A549 (cell line): ENCODE measurements around the gene SORBS1. TPM values are rescaled to one million over a fixed set of nuclear protein-coding genes. Genes with fewer than 3 reads are reported as not detected.

Experiments
- ATAC-seq, 2 experiments: fragments of 200-7000 bp in 1 of 2; fragments of >200 bp in 1 of 2; cut with Nextera tagmentation in 1 of 2; cut with Tn5 transposase in 1 of 2; 3 replicates each; pipeline versions ENCODE4 v1.8.0 to v1.9.1; 2018 to 2020; ENCODE audit warnings: mild to moderate bottlenecking in 1 of 2, moderate library complexity in 1 of 2
- CTCF ChIA-PET: fragments of 300-600 bp; sonication (Branson Sonifier 250); formaldehyde crosslinking; extraction: SDS; loops from one replicate; lab custom pipeline; 2021; ENCODE audit warnings: antibody characterized with exemption, inconsistent platforms; lab: Yijun Ruan, JAX
- POLR2A ChIA-PET: fragments of 350-600 bp; formaldehyde crosslinking; extraction: SDS; loops from one replicate; lab custom pipeline; 2021; ENCODE audit warnings: antibody characterized with exemption, inconsistent platforms; lab: Yijun Ruan, JAX
- DNase-seq, 2 experiments: peaks; one replicate each; pipeline versions ENCODE4 v3.0.0 to v3.0.0-alpha.2; 2011 to 2016; ENCODE audit warnings: low read depth in 1 of 2, low spot score in 1 of 2
- FAIRE-seq: peaks from 2 replicates; lab custom pipeline; 2011; peaks lifted over from hg19 to GRCh38; lab: Jason Lieb, UNC
- H3K27ac ChIP-seq, 2 experiments: fragments of >200 bp; sonication (Bioruptor Twin); formaldehyde crosslinking; 3 replicates each; pipeline ENCODE4 v1.5.1; 2016 to 2017
- H3K4me1 ChIP-seq: fragments of >200 bp; sonication (Bioruptor Twin); formaldehyde crosslinking; 3 replicates; pipeline ENCODE4 v1.6.1; 2016
- H3K4me2 ChIP-seq: fragments of >200 bp; sonication (Bioruptor Twin); formaldehyde crosslinking; 3 replicates; pipeline ENCODE4 v1.6.1; 2016
- H3K4me3 ChIP-seq: fragments of >200 bp; sonication (Bioruptor Twin); formaldehyde crosslinking; 3 replicates; pipeline ENCODE4 v1.5.1; 2016
- H3K9me3 ChIP-seq: fragments of >200 bp; sonication (Bioruptor Twin); formaldehyde crosslinking; 3 replicates; pipeline ENCODE4 v1.6.1; 2016
- BHLHE40 ChIP-seq: IDR thresholded peaks from 2 replicates; pipeline ENCODE4 v1.6.1; 2012; ENCODE audit warnings: low read depth, low read length, inconsistent platforms
- CEBPB ChIP-seq, 2 experiments: fragments of >200 bp in 1 of 2; sonication (Bioruptor Twin) in 1 of 2; formaldehyde crosslinking in 1 of 2; IDR thresholded peaks; 2 replicates each; pipeline ENCODE4 v1.6.1; 2012 to 2016
- CHD4 ChIP-seq: fragments of 200-600 bp; sonication (generic); IDR thresholded peaks from 2 replicates; pipeline ENCODE4 v1.6.1; 2016; ENCODE audit warnings: antibody characterized with exemption, mild to moderate bottlenecking, borderline replicate concordance
- FOSB ChIP-seq: fragments of 250-450 bp; sonication (Bioruptor Pico); IDR thresholded peaks from 2 replicates; pipeline ENCODE4 v1.5.0; 2020; ENCODE audit warnings: mild to moderate bottlenecking, moderate library complexity
- GATA3 ChIP-seq: IDR thresholded peaks from 2 replicates; pipeline ENCODE4 v1.6.1; 2012; ENCODE audit warnings: borderline replicate concordance
- HDAC2 ChIP-seq: fragments of 200-600 bp; sonication (generic); IDR thresholded peaks from 2 replicates; pipeline ENCODE4 v1.6.1; 2016
- HOXA7 ChIP-seq: fragments of 250-450 bp; sonication (Bioruptor Pico); IDR thresholded peaks from 2 replicates; pipeline ENCODE4 v1.5.0; 2020; ENCODE audit warnings: mild to moderate bottlenecking, moderate library complexity
- HOXB13 ChIP-seq: fragments of 250-450 bp; sonication (Bioruptor Pico); IDR thresholded peaks from 2 replicates; pipeline ENCODE4 v1.5.0; 2020; ENCODE audit warnings: low read depth, mild to moderate bottlenecking, moderate library complexity
- HOXB5 ChIP-seq: fragments of 250-450 bp; sonication (Bioruptor Pico); IDR thresholded peaks from 2 replicates; pipeline ENCODE4 v1.5.0; 2020; ENCODE audit warnings: mild to moderate bottlenecking, moderate library complexity
- JUN ChIP-seq, 2 experiments: fragments of >200 bp; sonication (Bioruptor Twin); formaldehyde crosslinking; IDR thresholded peaks; 2 replicates in 1 of 2; 3 replicates in 1 of 2; pipeline ENCODE4 v1.6.1; 2016 to 2017
- MAFK ChIP-seq: fragments of 450-650 bp; IDR thresholded peaks from 2 replicates; pipeline ENCODE4 v1.6.1; 2014; ENCODE audit not compliant: partially characterized antibody
- MAZ ChIP-seq: fragments of 150-350 bp; IDR thresholded peaks from 2 replicates; pipeline ENCODE4 v1.6.1; 2014; ENCODE audit warnings: antibody characterized with exemption, low read depth, low read length, borderline replicate concordance
- NFE2L2 ChIP-seq: fragments of 150-350 bp; conservative IDR thresholded peaks from 2 replicates; pipeline ENCODE4 v1.6.1; 2014; ENCODE audit warnings: low read length
- NPAS2 ChIP-seq: fragments of 250-450 bp; sonication (Bioruptor Pico); IDR thresholded peaks from 2 replicates; pipeline ENCODE4 v1.8.0; 2022; ENCODE audit warnings: mild to moderate bottlenecking, moderate library complexity, borderline replicate concordance
- POLR2AphosphoS2 ChIP-seq: conservative IDR thresholded peaks from 2 replicates; pipeline ENCODE4 v1.6.1; 2012; ENCODE audit warnings: low read length, improper control_type of control experiment, inconsistent platforms
- RCOR1 ChIP-seq: fragments of 150-350 bp; IDR thresholded peaks from 2 replicates; pipeline ENCODE4 v1.6.1; 2014; ENCODE audit warnings: antibody characterized with exemption, low read length, low read depth
- RFX5 ChIP-seq: fragments of 450-650 bp; IDR thresholded peaks from 2 replicates; pipeline ENCODE4 v1.7.1; 2014; ENCODE audit warnings: antibody characterized with exemption, mild to moderate bottlenecking, moderate library complexity
- RNF2 ChIP-seq: fragments of 200-600 bp; sonication (generic); IDR thresholded peaks from 2 replicates; pipeline ENCODE4 v1.6.1; 2016; ENCODE audit warnings: low read depth, mild to moderate bottlenecking, antibody characterized with exemption, moderate library complexity, borderline replicate concordance
- ZFP36 ChIP-seq: fragments of 450-650 bp; IDR thresholded peaks from 2 replicates; pipeline ENCODE4 v1.6.1; 2014; ENCODE audit warnings: borderline replicate concordance; ENCODE audit not compliant: partially characterized antibody
- ZNF302 ChIP-seq: fragments of 250-450 bp; sonication (Bioruptor Pico); IDR thresholded peaks from 2 replicates; pipeline ENCODE4 v1.9.0; 2021; ENCODE audit warnings: inconsistent platforms, mild to moderate bottlenecking, moderate library complexity
- ZSCAN20 ChIP-seq: fragments of 250-450 bp; sonication (Bioruptor Pico); IDR thresholded peaks from 2 replicates; pipeline ENCODE4 v1.8.0; 2022; ENCODE audit warnings: mild to moderate bottlenecking, moderate library complexity
- WGBS: methylation state at CpG from one replicate; pipeline ENCODE4 v1.1.6; 2017; ENCODE audit errors: missing lambda C conversion rate; 5-methylcytosine and 5-hydroxymethylcytosine counted together
- polyA plus RNA-seq, 4 experiments: library from polyadenylated mRNA; depleted of rRNA in 3 of 4; stranded (reverse); fragments of >200 nt; fragmentation: RNase III in 1 of 4; extraction: RNeasy Plus Mini Kit Qiagen cat#74134 plus additional on column Dnase treatment in 1 of 4; gene quantifications; 2 replicates in 3 of 4; 3 replicates in 1 of 4; pipeline ENCODE4 v1.2.3, GENCODE V29; 2011 to 2017
- TF ChIP-seq, protein P1 (sequence below): fragments of 450-650 bp; IDR thresholded peaks from 2 replicates; pipeline ENCODE4 v1.6.1; 2014; ENCODE audit warnings: antibody characterized with exemption
- TF ChIP-seq, protein P2 (sequence below): IDR thresholded peaks from 2 replicates; pipeline ENCODE4 v1.6.1; 2012; ENCODE audit warnings: low read depth, borderline replicate concordance
- TF ChIP-seq, protein P3 (sequence below): fragments of >200 bp; sonication (Bioruptor Twin); formaldehyde crosslinking; IDR thresholded peaks from 3 replicates; pipeline ENCODE4 v1.6.1; 2016
- TF ChIP-seq, protein P4 (sequence below): fragments of 250-450 bp; sonication (Bioruptor Pico); IDR thresholded peaks from 2 replicates; pipeline ENCODE4 v1.5.0; 2020; ENCODE audit warnings: low read depth, mild to moderate bottlenecking, moderate library complexity
- TF ChIP-seq, protein P5 (sequence below): fragments of >200 bp; sonication (Bioruptor Twin); formaldehyde crosslinking; IDR thresholded peaks from 3 replicates; pipeline ENCODE4 v1.5.1; 2016

The SORBS1 gene
- polyA plus RNA-seq, 2 of the 4 experiments (the other 2 are of a cell fraction): 0.39 to 0.80 TPM

DNA sequence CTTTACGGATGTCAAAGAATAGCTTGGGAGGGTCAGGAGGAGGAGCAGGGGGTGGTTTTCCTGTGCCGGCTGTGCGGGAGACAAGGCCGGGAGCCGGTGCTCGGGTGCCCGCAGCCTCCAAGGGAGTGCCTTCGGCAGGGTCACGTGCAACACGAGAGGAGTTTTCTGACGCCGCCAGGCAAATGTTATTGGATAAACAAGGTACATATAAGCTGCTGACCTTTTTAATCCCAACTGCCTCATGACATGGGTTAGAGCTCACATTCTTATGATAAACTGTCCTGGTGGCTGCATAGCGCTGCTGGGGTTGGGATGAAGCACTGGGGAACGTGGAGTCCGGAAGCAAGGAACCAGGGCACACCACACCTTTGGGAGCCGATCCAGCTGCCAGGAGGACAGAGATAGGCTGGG is 145.5 kb downstream of the SORBS1 start:
- ChIA-PET CTCF (interaction anchor here (1.1 to 5.3 kb wide), 3 partner anchors 10 to 232 kb away, joined by 3 to 33 read pairs (median 4); no protein-coding TSS in a partner anchor), POLR2A (no interaction called here)

DNA sequence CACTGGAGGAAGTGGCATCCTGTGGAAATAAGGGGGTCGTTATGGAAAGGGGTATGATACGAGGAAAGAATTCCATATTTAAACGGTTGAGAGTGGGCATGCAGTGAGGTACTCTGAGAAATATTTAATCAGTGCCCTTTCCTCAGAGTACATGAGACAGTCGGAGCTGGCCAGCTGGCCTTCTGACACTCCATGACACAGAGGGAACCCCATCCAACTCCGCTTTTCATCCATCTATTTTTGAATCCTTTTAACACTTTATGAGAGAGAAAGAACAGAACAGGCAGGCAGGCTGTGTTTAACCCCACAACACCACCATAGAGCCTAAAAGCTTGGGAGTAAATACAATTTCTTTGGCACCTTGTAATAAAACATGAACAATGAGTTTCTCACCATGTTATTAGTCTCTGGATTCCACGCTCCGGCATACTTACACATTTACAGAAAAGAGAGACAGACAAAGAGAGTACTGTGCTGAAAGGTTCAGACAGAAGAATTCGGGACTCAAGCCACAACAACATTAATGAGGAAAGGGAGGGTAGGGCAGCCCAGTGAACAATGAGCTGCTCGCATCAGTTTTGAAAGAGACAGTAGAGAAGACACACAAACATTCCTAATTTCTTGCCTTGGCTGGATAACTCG is 146.2 kb downstream of the SORBS1 start:
- WGBS: 52% methylated on average over 10 of the region's 10 CpGs
- CTCF ChIA-PET: interaction anchor here (1.1 to 5.3 kb wide), 3 partner anchors 11 to 231 kb away, joined by 3 to 33 read pairs (median 4); no protein-coding TSS in a partner anchor

More for the DNA sequence above, 145.5 kb downstream of the SORBS1 start:
- Histone ChIP-seq H3K27ac (no peak overlapping the region), H3K4me2 (no peak overlapping the region), H3K9me3 (no peaks in the 10 kb centered on the region), H3K4me1 (no peaks in the 10 kb centered on the region), H3K4me3 (no peak overlapping the region)
- 83% methylated on average over 16 of the region's 16 CpGs for WGBS
- FAIRE-seq: no peak
- TF ChIP-seq, protein P1, sequence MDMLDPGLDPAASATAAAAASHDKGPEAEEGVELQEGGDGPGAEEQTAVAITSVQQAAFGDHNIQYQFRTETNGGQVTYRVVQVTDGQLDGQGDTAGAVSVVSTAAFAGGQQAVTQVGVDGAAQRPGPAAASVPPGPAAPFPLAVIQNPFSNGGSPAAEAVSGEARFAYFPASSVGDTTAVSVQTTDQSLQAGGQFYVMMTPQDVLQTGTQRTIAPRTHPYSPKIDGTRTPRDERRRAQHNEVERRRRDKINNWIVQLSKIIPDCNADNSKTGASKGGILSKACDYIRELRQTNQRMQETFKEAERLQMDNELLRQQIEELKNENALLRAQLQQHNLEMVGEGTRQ: no peak
- TF ChIP-seq RFX5 (no peak), CEBPB (IDR thresholded peaks at IDR 0.05) (no peak), HDAC2 (no peak), CHD4 (no peak), NPAS2 (CRISPR knock-in tag) (no peak), BHLHE40 (no peak), JUN (IDR thresholded peaks at IDR 0.05) (no peak)
- ATAC-seq: no peak
- no peak for DNase-seq

DNA sequence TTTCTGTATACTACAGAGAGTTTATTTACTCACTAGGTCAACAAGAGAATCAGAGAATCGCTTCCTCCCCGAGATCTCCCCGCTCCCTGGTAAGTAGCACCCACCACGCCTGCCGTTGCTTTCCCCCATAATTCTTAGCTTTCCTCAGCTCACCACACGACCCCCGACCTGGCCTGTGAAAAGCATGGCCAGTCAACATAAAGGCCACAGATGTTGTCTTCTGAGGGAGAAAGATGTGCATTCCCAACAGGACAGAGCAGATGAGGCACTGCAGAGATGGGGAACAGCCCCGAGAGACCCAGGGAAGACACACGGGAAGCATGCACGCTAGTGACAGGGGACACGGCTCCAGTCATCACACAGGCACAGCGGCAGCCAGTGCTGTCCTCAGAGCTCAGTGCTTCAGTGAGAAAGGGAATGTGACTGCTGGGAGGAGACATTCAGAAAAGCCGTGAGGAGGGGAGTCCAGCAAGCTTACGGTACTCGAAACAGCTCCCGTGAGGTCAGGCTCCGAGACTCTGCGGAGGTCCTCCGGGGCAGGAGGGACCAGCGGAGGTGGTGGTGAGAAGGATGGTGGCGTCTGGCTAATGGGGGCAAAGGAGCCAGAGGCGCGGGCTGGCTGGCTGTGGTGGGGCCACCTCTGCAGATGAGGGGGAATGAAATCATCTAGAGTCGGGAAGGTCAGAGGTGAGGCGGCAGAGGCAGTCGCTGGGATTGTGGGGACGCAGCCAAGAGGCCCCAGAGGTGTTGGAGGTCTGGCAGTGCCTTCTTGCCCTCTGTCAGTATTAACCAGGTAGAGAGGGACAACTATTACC is 146.9 kb downstream of the SORBS1 start:
- WGBS: 76% methylated on average over 27 of the region's 27 CpGs
- ATAC-seq: no peak
- POLR2A ChIA-PET: no interaction called here

More for the DNA sequence above, 146.2 kb downstream of the SORBS1 start:
- POLR2A ChIA-PET: no interaction called here
- TF ChIP-seq RFX5 (no peak), RCOR1 (no peak), HOXB13 (no peak), HOXB5 (CRISPR knock-in tag) (no peak), NPAS2 (CRISPR knock-in tag) (no peak)
- TF ChIP-seq, protein P2, sequence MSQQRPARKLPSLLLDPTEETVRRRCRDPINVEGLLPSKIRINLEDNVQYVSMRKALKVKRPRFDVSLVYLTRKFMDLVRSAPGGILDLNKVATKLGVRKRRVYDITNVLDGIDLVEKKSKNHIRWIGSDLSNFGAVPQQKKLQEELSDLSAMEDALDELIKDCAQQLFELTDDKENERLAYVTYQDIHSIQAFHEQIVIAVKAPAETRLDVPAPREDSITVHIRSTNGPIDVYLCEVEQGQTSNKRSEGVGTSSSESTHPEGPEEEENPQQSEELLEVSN: no peak
- H3K4me2 ChIP-seq: no peak overlapping the region
- H3K27ac ChIP-seq: no peak overlapping the region
- H3K4me1 ChIP-seq: no peaks in the 10 kb centered on the region
- ATAC-seq (no peak), FAIRE-seq (no peak), DNase-seq (no peak)
- H3K9me3 ChIP-seq: no peaks in the 10 kb centered on the region
- no peak overlapping the region for H3K4me3 ChIP-seq

More for the DNA sequence above, 146.9 kb downstream of the SORBS1 start:
- H3K9me3 ChIP-seq: no peaks in the 10 kb centered on the region
- no peak for DNase-seq
- FAIRE-seq: no peak
- peaks cover 2% of the 10 kb centered on the region; the same call in 2 of the 3 replicates for H3K4me1 ChIP-seq
- TF ChIP-seq, protein P3, sequence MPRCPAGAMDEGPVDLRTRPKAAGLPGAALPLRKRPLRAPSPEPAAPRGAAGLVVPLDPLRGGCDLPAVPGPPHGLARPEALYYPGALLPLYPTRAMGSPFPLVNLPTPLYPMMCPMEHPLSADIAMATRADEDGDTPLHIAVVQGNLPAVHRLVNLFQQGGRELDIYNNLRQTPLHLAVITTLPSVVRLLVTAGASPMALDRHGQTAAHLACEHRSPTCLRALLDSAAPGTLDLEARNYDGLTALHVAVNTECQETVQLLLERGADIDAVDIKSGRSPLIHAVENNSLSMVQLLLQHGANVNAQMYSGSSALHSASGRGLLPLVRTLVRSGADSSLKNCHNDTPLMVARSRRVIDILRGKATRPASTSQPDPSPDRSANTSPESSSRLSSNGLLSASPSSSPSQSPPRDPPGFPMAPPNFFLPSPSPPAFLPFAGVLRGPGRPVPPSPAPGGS: no peak
- TF ChIP-seq, protein P4, sequence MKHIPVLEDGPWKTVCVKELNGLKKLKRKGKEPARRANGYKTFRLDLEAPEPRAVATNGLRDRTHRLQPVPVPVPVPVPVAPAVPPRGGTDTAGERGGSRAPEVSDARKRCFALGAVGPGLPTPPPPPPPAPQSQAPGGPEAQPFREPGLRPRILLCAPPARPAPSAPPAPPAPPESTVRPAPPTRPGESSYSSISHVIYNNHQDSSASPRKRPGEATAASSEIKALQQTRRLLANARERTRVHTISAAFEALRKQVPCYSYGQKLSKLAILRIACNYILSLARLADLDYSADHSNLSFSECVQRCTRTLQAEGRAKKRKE (CRISPR knock-in tag): no peak
- TF ChIP-seq GATA3 (no peak), HOXB5 (CRISPR knock-in tag) (no peak), POLR2AphosphoS2 (no peak), NPAS2 (CRISPR knock-in tag) (no peak), NFE2L2 (no peak), ZFP36 (no peak), RNF2 (no peak), MAZ (no peak), FOSB (CRISPR knock-in tag) (no peak), ZNF302 (CRISPR knock-in tag) (no peak), ZSCAN20 (CRISPR knock-in tag) (no peak), HOXA7 (CRISPR knock-in tag) (no peak), MAFK (no peak)
- TF ChIP-seq, protein P5, sequence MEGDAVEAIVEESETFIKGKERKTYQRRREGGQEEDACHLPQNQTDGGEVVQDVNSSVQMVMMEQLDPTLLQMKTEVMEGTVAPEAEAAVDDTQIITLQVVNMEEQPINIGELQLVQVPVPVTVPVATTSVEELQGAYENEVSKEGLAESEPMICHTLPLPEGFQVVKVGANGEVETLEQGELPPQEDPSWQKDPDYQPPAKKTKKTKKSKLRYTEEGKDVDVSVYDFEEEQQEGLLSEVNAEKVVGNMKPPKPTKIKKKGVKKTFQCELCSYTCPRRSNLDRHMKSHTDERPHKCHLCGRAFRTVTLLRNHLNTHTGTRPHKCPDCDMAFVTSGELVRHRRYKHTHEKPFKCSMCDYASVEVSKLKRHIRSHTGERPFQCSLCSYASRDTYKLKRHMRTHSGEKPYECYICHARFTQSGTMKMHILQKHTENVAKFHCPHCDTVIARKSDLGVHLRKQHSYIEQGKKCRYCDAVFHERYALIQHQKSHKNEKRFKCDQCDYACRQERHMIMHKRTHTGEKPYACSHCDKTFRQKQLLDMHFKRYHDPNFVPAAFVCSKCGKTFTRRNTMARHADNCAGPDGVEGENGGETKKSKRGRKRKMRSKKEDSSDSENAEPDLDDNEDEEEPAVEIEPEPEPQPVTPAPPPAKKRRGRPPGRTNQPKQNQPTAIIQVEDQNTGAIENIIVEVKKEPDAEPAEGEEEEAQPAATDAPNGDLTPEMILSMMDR: no peak
- no peak overlapping the region for H3K4me2 ChIP-seq
- CTCF ChIA-PET: interaction anchor here (1.0 to 5.3 kb wide), 3 partner anchors 11 to 173 kb away, joined by 4 to 33 read pairs (median 5); no protein-coding TSS in a partner anchor
- H3K27ac ChIP-seq: no peak overlapping the region
- no peak overlapping the region for H3K4me3 ChIP-seq
